Activated T-helper 2 cell treated with anti-CD3 and anti-CD28 coated beads, Interferon-gamma antibody, Interleukin-2, Interleukin-4, amounts not matched to agents 10 μg/mL and 5 μg/mL and 100 μg/mL, durations not matched to agents 14 hours and 24 hours and 36 hours (primary cell): ENCODE measurements around the gene ITGB8. TPM values are rescaled to one million over a fixed set of nuclear protein-coding genes. Genes with fewer than 3 reads are reported as not detected.

Source experiments
- DNase-seq: peaks from one replicate; pipeline ENCODE4 v3.0.0; 2021; ENCODE audit warnings: low spot score
- H3K27ac Mint-ChIP-seq: one replicate; pipeline ENCODE4 v1.8.0; 2021; ENCODE audit warnings: mixed read lengths
- H3K27me3 Mint-ChIP-seq: one replicate; pipeline ENCODE4 v1.8.0; 2021; ENCODE audit warnings: low read depth, mixed read lengths
- H3K36me3 Mint-ChIP-seq: one replicate; pipeline ENCODE4 v1.8.0; 2021; ENCODE audit warnings: low read depth, mixed read lengths
- H3K4me1 Mint-ChIP-seq: one replicate; pipeline ENCODE4 v1.8.0; 2021; ENCODE audit warnings: low read depth, mixed read lengths
- H3K4me3 Mint-ChIP-seq: one replicate; pipeline ENCODE4 v1.8.0; 2021; ENCODE audit warnings: low read depth, mild to moderate bottlenecking, moderate library complexity, mixed read lengths
- H3K9me3 Mint-ChIP-seq: one replicate; pipeline ENCODE4 v1.8.0; 2021; ENCODE audit warnings: mixed read lengths
- intact Hi-C: fragments of 100-400 bp; cut with micrococcal nuclease; formaldehyde crosslinking; loops from one replicate; pipeline ENCODE4 v1.15.1; 2023
- total RNA-seq: library from RNA; stranded (reverse); gene quantifications from 2 replicates; pipeline ENCODE4 v1.2.3, GENCODE V29; 2022

Gene ITGB8
- total RNA-seq, 1 donor from 2014 or later, result 0.05 TPM

DNA sequence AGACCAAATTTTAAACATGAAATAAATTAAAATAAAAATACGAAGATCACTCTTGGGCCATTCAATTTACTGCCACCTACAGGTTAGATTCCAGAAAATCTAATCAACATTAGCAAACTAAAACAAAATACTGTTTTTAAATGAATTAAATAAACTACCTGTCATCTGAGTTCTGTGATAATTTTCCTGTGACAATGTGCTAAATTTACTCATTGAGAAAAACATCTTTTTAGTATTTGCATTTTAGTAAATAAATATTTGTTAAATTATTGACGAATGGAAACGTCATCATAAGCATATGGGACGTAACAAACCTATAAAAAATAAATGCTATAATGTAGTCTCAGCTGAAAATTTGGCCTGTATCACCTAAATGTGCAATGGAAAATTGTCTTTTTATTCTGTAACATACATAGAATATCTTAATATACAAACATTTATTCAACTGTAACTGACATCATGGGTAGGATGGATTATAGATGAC, 72.1 kb downstream of the ITGB8 start:
- H3K4me1 Mint-ChIP-seq, result no peaks in the 10 kb centered on the region
- no peaks in the 10 kb centered on the region for H3K36me3 Mint-ChIP-seq
- intact Hi-C loops, result no loop called here
- DNase-seq, result no peak
- no peak overlapping the region for H3K4me3 Mint-ChIP-seq
- H3K27ac Mint-ChIP-seq, result no peak overlapping the region
- H3K9me3 Mint-ChIP-seq, result no peaks in the 10 kb centered on the region
- no peaks in the 10 kb centered on the region for H3K27me3 Mint-ChIP-seq

DNA sequence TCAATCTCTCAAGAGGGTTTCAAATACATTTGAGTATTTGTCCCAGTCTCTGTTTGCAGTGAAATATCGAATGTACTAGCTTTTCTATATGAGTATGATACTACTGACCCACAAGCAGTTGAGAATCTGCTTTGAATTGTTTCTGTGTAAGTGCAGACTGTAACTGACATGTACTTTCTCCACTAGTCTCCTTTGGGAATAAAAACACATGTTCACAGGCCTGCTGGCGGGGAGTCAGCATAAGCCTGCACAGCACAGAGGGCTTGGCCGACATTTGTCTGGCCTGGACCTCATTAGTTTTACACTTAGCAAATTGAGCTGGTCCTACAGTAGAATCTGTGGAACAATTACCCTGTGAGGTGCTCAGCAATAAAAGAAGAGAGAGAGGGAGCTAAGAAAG, 72.6 kb downstream of the ITGB8 start:
- intact Hi-C loops, result no loop called here
- Mint-ChIP-seq H3K36me3 (no peaks in the 10 kb centered on the region), H3K27me3 (no peaks in the 10 kb centered on the region), H3K4me1 (no peaks in the 10 kb centered on the region), H3K9me3 (no peaks in the 10 kb centered on the region), H3K4me3 (no peak overlapping the region), H3K27ac (no peak overlapping the region)
- no peak for DNase-seq

DNA sequence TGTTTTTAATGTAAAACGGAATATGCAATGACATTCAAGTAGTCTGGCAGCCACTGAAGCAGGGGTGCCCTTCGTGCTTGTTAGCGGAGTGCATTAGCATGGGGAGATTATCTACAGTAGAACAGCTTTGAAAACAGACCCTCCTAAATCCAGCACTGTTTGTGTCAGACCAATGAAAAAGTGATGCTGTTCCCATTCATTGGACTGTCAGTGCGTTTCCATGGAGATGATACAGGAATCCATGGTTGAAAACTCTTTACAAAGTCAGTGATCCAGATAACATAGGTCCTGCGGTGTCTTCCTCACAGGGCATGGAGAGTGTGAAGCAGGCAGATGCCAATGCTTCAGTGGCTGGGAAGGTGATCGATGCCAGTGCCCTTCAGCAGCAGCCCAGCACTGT, 73.6 kb downstream of the ITGB8 start:
- H3K27ac Mint-ChIP-seq, result no peak overlapping the region
- H3K4me1 Mint-ChIP-seq, result no peaks in the 10 kb centered on the region
- DNase-seq, result no peak
- intact Hi-C loops, result no loop called here
- no peaks in the 10 kb centered on the region for H3K27me3 Mint-ChIP-seq
- H3K36me3 Mint-ChIP-seq, result no peaks in the 10 kb centered on the region
- no peaks in the 10 kb centered on the region for H3K9me3 Mint-ChIP-seq
- H3K4me3 Mint-ChIP-seq, result no peak overlapping the region

DNA sequence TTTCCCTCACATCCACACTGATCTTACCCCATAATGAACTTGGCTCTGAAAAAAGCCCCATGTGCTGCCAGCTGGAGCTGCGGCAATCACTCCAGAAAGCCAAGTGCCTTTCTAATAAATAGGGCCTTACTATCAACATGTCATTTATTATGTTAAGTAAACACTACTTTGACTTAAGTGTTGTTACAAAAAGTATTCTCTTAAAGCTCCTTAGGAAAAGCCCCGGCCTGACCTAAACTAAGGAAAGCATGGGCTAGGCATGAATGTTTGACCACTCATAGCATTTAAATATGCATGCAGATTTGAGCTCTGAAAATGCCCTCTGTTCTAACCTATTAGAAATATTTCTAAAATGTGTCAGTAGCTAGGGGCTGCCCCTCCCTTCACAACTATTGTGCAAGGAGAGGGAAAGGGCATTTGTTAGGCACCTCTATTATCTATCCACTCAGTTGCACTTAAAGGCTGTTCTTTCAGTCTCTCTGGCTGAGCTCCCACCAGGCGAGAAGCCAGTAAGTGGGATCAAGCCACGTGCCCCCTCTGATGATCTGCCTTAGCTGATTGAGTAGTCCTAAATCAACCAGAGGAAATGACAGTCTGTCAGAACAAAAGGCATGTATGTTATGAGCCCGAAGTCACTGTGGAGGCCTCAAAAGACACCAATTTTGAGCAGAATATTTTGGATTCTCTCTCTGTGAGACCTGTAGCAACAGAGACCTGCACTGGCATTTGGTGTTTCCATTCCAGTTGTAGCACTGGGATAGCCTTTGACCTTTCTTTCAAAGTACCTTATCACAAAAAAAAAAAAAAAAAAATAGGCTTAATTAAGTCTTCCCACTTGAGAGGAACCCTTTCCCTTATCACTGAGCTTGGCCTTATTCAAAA, 77.1 kb downstream of the ITGB8 start:
- H3K9me3 Mint-ChIP-seq, result no peaks in the 10 kb centered on the region
- H3K36me3 Mint-ChIP-seq, result no peaks in the 10 kb centered on the region
- H3K27ac Mint-ChIP-seq, result no peak overlapping the region
- no peaks in the 10 kb centered on the region for H3K4me1 Mint-ChIP-seq
- H3K27me3 Mint-ChIP-seq, result no peaks in the 10 kb centered on the region
- H3K4me3 Mint-ChIP-seq, result no peak overlapping the region
- no peak for DNase-seq
- intact Hi-C loops, result no loop called here

DNA sequence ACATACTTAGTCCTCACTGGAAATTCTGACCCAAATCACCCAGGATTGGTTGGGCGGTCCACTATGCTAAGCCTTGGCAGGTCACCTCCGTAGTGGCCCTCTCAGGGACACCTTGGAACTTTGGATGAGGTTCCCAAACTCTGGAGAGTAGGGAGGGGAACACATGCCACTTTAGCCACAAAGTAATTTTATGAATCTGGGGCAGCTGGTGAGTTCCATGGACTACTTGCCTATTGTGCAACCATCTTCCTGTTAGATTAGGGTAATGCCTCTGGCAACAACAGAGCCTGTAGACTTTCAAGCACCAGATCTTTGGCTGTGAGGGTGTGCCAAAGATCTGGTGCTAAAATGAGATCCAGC, 77.7 kb downstream of the ITGB8 start:
- no peak for DNase-seq
- Mint-ChIP-seq H3K4me3 (no peak overlapping the region), H3K4me1 (no peaks in the 10 kb centered on the region), H3K36me3 (no peaks in the 10 kb centered on the region), H3K27ac (no peak overlapping the region), H3K27me3 (no peaks in the 10 kb centered on the region), H3K9me3 (no peaks in the 10 kb centered on the region)
- intact Hi-C loops, result no loop called here

DNA sequence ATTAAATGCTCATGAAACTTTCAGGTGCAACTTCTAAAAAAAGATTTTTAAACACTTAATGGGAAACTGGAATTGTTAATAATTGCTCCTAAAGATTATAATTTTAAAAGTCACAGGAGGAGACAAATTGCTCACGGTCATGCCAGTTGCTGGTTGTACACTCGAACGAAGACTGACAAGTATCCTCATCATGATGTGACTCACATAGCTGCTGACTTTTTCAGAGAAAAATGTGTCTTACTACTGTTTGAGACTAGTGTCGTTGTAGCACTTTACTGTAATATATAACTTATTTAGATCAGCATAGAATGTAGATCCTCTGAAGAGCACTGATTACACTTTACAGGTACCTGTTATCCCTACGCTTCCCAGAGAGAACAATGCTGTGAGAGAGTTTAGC, 79.3 kb downstream of the ITGB8 start:
- intact Hi-C loops, result no loop called here
- Mint-ChIP-seq H3K9me3 (no peaks in the 10 kb centered on the region), H3K27ac (no peak overlapping the region), H3K36me3 (no peaks in the 10 kb centered on the region), H3K4me3 (no peak overlapping the region), H3K27me3 (no peaks in the 10 kb centered on the region), H3K4me1 (no peaks in the 10 kb centered on the region)
- DNase-seq, result no peak

DNA sequence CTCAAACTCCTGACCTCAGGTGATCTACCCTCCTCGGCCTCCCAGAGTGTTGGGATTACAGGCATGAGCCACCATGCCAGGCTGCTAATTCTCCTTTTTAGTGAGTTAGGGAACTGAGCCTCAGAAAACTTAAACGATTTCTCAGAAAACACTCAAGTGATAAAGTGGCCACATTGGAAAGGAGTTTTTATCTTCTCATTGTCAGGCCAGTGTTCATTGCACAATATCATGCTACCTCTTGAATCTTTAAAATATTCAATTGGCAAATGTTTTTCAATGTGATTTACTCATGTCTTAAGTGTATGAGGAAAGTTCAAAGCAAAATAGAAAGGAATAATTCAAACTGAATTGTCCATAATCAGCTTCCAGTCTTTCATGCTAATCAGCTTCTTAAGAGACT, 80.7 kb downstream of the ITGB8 start:
- H3K36me3 Mint-ChIP-seq, result no peaks in the 10 kb centered on the region
- intact Hi-C loops, result no loop called here
- H3K4me1 Mint-ChIP-seq, result no peaks in the 10 kb centered on the region
- no peaks in the 10 kb centered on the region for H3K27me3 Mint-ChIP-seq
- no peak overlapping the region for H3K27ac Mint-ChIP-seq
- no peak for DNase-seq
- no peak overlapping the region for H3K4me3 Mint-ChIP-seq
- H3K9me3 Mint-ChIP-seq, result no peaks in the 10 kb centered on the region

DNA sequence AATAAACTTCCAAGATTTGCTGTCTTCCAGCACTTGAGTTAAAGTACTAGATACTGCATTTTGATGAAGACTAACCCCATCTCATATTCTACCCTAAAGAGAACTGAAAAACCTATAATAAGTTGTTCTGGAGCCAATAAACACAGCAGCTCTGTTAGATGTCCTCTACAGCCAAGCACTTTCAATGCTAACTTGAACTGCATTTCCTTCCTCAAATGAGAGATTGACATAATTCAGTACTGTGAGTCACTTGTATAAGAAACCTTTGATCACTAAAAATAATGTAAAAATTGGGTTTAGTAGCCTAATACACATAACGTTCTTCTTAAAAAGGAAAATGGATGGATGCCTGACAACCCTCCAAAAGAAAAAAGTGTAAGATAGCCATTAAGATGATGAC, 81.3 kb downstream of the ITGB8 start:
- Mint-ChIP-seq H3K9me3 (no peaks in the 10 kb centered on the region), H3K27me3 (no peaks in the 10 kb centered on the region), H3K4me3 (no peak overlapping the region), H3K27ac (no peak overlapping the region), H3K36me3 (no peaks in the 10 kb centered on the region), H3K4me1 (no peaks in the 10 kb centered on the region)
- intact Hi-C loops, result no loop called here
- DNase-seq, result no peak

DNA sequence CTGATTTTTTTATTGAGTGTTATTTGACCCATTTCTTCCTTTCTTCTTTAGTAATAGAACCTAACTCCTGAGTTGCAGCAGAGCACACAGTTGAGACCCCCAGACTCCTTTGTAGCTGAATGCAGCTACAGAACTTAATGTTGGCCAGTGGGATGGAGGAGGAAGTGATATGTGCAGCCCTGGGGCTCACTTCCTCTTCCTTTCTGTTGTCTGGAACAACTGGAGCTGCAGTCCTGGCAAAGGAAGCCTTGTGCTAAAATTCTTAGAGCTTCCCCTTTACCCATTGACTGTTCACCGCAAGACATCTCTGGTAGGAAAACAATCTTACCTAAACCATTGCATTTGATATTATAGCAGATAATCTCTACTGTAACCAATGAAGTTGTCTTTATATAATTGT, 86.6 kb downstream of the ITGB8 start:
- Mint-ChIP-seq H3K9me3 (no peaks in the 10 kb centered on the region), H3K4me1 (no peaks in the 10 kb centered on the region), H3K27me3 (no peaks in the 10 kb centered on the region), H3K27ac (no peak overlapping the region), H3K4me3 (no peak overlapping the region), H3K36me3 (no peaks in the 10 kb centered on the region)
- intact Hi-C loops, result no loop called here
- no peak for DNase-seq

DNA sequence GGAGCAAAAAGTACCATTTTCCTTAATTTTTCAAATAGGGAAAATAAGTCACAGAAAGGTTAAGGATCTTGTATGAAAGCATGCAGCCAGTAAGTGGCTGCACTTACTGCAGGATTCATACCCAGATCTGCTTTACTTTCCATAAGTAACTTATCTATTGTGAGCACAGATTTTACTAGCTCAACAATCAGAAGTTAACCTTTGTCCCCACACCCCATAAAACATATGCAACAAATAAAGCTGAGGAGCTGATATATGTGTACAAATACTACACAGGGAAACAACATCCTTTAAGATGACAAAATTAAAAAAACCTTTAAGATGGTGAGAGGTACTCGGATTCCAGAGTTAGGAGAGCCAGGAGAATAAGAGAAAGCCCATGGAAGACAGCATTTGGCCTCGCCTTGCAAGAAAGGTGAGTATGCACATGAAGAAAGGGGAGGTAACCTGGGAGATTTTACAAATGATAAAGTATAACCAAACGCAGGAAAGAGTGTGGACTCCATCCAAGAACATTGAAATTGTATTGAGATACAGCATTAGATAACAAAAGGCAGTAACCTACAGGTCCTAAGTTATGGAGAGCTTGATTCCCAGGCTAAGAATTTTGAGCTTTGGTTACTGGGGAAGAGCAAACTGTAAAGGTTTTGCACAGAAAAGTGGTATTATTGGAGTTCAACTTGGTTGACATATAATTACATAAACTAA, 87.1 kb downstream of the ITGB8 start:
- Mint-ChIP-seq H3K4me1 (no peaks in the 10 kb centered on the region), H3K36me3 (no peaks in the 10 kb centered on the region), H3K27ac (no peak overlapping the region), H3K4me3 (no peak overlapping the region), H3K27me3 (no peaks in the 10 kb centered on the region), H3K9me3 (no peaks in the 10 kb centered on the region)
- no peak for DNase-seq
- intact Hi-C loops, result no loop called here

DNA sequence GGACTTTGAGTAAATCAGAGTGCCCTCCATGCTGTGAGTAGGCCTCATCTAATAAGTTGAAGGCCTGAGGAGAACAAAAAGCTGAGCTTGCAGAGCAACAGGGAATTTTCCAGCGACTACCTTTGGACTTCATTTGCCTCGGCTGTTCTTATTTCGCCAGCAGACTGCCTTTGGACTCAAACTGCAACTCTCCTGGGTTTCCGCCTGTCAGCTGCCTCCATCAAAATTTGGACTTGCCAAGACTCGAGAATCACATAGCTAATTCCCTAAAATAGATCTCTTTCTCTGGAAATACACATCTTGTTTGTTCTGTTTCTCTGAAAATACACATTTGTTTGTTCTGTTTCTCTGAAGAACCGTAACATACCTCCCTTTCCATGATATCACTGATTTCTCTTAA, 93.8 kb downstream of the ITGB8 start:
- Mint-ChIP-seq H3K4me3 (no peak overlapping the region), H3K27me3 (no peaks in the 10 kb centered on the region), H3K9me3 (no peaks in the 10 kb centered on the region), H3K4me1 (no peaks in the 10 kb centered on the region), H3K36me3 (no peaks in the 10 kb centered on the region), H3K27ac (no peak overlapping the region)
- intact Hi-C loops, result no loop called here
- no peak for DNase-seq

DNA sequence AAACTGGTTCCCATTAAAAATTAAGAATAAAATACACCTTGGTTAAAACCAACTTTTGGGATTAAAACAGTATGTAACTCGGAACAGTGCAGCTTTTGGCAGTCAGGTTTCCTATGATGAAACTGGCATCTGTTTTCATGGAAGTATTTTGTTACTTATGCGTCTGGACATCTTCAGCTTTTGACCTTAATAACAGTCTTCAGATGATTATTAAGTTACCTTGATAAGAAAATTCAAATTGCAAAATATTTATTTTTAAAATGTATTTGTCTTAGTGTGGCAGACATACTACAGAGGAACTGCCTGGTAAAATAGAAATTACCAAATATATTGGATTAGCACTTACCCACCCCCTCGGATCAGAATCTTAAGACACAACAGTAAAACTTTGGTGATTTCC, 100.0 kb downstream of the ITGB8 start:
- H3K36me3 Mint-ChIP-seq, result no peaks in the 10 kb centered on the region
- no peak overlapping the region for H3K4me3 Mint-ChIP-seq
- H3K9me3 Mint-ChIP-seq, result no peaks in the 10 kb centered on the region
- H3K27me3 Mint-ChIP-seq, result no peaks in the 10 kb centered on the region
- intact Hi-C loops, result no loop called here
- DNase-seq, result no peak
- no peaks in the 10 kb centered on the region for H3K4me1 Mint-ChIP-seq
- no peak overlapping the region for H3K27ac Mint-ChIP-seq

DNA sequence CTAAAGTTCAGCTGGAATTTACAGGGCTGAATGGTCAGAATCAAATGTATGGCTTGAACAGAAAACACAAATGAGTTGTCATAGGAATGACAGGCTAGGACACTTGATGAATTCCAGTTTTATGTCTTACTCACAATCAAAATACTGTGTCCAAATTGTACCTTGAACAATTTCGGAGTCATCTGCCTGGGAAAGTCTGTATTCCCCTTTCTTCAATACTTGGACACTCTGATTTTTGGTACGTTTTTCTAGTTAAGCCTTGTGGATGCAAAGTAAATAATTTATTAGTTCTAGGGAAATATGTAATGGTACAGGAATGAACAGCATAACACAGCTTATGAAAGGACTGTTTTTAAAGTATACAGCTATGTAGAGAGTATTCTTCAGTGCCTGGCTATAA, 100.4 kb downstream of the ITGB8 start:
- intact Hi-C loops, result no loop called here
- no peak overlapping the region for H3K4me3 Mint-ChIP-seq
- no peaks in the 10 kb centered on the region for H3K27me3 Mint-ChIP-seq
- no peak for DNase-seq
- H3K9me3 Mint-ChIP-seq, result no peaks in the 10 kb centered on the region
- H3K4me1 Mint-ChIP-seq, result no peaks in the 10 kb centered on the region
- no peak overlapping the region for H3K27ac Mint-ChIP-seq
- no peaks in the 10 kb centered on the region for H3K36me3 Mint-ChIP-seq
